Liver (tissue), 9 donors: ENCODE results near the gene CXorf65. TPM values are rescaled to one million over a fixed set of nuclear protein-coding genes. Genes with fewer than 3 reads are reported as not detected.

Experiments used
- DNase-seq: peaks from one replicate; pipeline ENCODE4 v3.0.0-alpha.2; 2017; ENCODE audit warnings: low spot score
- H3K27ac ChIP-seq, 2 donors: one replicate each; pipeline ENCODE4 v1.7.0; 2013; ENCODE audit warnings: inconsistent platforms in 2 of 2, low read length in 2 of 2, control low read depth in 1 of 2, low read depth in 1 of 2, mild to moderate bottlenecking in 1 of 2
- H3K27me3 ChIP-seq, 4 donors: one replicate each; pipeline versions ENCODE4 v1.6.1 to v1.7.0; 2013; ENCODE audit warnings: low read length in 3 of 4, inconsistent platforms in 1 of 4, mild to moderate bottlenecking in 1 of 4, moderate library complexity in 1 of 4; ENCODE audit not compliant: control insufficient read depth in 4 of 4, insufficient read depth in 4 of 4
- H3K36me3 ChIP-seq, 4 donors: one replicate each; pipeline versions ENCODE4 v1.6.1 to v1.7.0; 2013; ENCODE audit warnings: low read length in 3 of 4, mild to moderate bottlenecking in 3 of 4, low read depth in 1 of 4, moderate library complexity in 1 of 4; ENCODE audit not compliant: control insufficient read depth in 4 of 4, insufficient read depth in 3 of 4
- H3K4me1 ChIP-seq, 4 donors: one replicate each; pipeline versions ENCODE4 v1.6.1 to v1.7.0; 2013; ENCODE audit warnings: low read length in 3 of 4, mild to moderate bottlenecking in 3 of 4, moderate library complexity in 1 of 4; ENCODE audit not compliant: control insufficient read depth in 4 of 4, insufficient read depth in 4 of 4
- H3K4me3 ChIP-seq, 3 donors: one replicate each; pipeline versions ENCODE4 v1.6.1 to v1.7.0; 2013; ENCODE audit warnings: low read length in 3 of 3, control low read depth in 1 of 3, low read depth in 1 of 3, mild to moderate bottlenecking in 1 of 3
- H3K9ac ChIP-seq, 2 donors: one replicate each; pipeline ENCODE4 v1.7.0; 2013; ENCODE audit warnings: low read length in 2 of 2, mild to moderate bottlenecking in 2 of 2, moderate library complexity in 2 of 2, control low read depth in 1 of 2, low read depth in 1 of 2
- H3K9me3 ChIP-seq, 4 donors: one replicate each; pipeline versions ENCODE4 v1.6.1 to v1.7.0; 2013; ENCODE audit warnings: low read length in 3 of 4; ENCODE audit not compliant: control insufficient read depth in 4 of 4
- ATF3 ChIP-seq: IDR thresholded peaks from 2 replicates; pipeline ENCODE4 v1.6.1; 2016; ENCODE audit warnings: antibody characterized with exemption
- CTCF ChIP-seq: fragments of 150-350 bp; IDR thresholded peaks from 2 replicates; pipeline ENCODE4 v1.5.1; 2017; ENCODE audit warnings: improper control_type of control experiment, low read depth, low read length; ENCODE audit not compliant: missing input control
- EGR1 ChIP-seq, 2 donors: IDR thresholded peaks; 2 replicates each; pipeline ENCODE4 v1.6.1; 2016 to 2018; ENCODE audit warnings: antibody characterized with exemption in 2 of 2, low read depth in 2 of 2
- FOXA1 ChIP-seq: IDR thresholded peaks from 2 replicates; pipeline ENCODE4 v1.6.1; 2016; ENCODE audit warnings: antibody characterized with exemption
- FOXA2 ChIP-seq: IDR thresholded peaks from 2 replicates; pipeline ENCODE4 v1.6.1; 2016; ENCODE audit warnings: antibody characterized with exemption
- GABPA ChIP-seq, 2 donors: IDR thresholded peaks in 1 of 2; conservative IDR thresholded peaks in 1 of 2; 2 replicates each; pipeline ENCODE4 v1.6.1; 2016; ENCODE audit warnings: antibody characterized with exemption in 2 of 2, mild to moderate bottlenecking in 1 of 2, moderate library complexity in 1 of 2
- HNF4A ChIP-seq, 2 donors: conservative IDR thresholded peaks; 2 replicates each; pipeline ENCODE4 v1.6.1; 2016; ENCODE audit warnings: antibody characterized with exemption in 2 of 2, mild to moderate bottlenecking in 2 of 2
- HNF4G ChIP-seq: IDR thresholded peaks from 2 replicates; pipeline ENCODE4 v1.6.1; 2016; ENCODE audit warnings: antibody characterized with exemption
- JUND ChIP-seq, 2 donors: IDR thresholded peaks; 2 replicates each; pipeline ENCODE4 v1.6.1; 2016; ENCODE audit warnings: antibody characterized with exemption in 2 of 2
- NR2F2 ChIP-seq: IDR thresholded peaks from 2 replicates; pipeline ENCODE4 v1.6.1; 2016; ENCODE audit warnings: antibody characterized with exemption
- RAD21 ChIP-seq, 2 donors: IDR thresholded peaks; 2 replicates each; pipeline ENCODE4 v1.6.1; 2016; ENCODE audit warnings: antibody characterized with exemption in 2 of 2, mild to moderate bottlenecking in 2 of 2
- SP1 ChIP-seq: IDR thresholded peaks from 2 replicates; pipeline ENCODE4 v1.6.1; 2018; ENCODE audit warnings: antibody characterized with exemption, mild to moderate bottlenecking
- TAF1 ChIP-seq: conservative IDR thresholded peaks from 2 replicates; pipeline ENCODE4 v1.6.1; 2016; ENCODE audit warnings: antibody characterized with exemption, mild to moderate bottlenecking
- YY1 ChIP-seq: IDR thresholded peaks from 2 replicates; pipeline ENCODE4 v1.6.1; 2016; ENCODE audit warnings: antibody characterized with exemption, mild to moderate bottlenecking
- ZBTB33 ChIP-seq: IDR thresholded peaks from 2 replicates; pipeline ENCODE4 v1.6.1; 2016; ENCODE audit warnings: antibody characterized with exemption
- WGBS: extraction: QIAGEN DNeasy Blood & Tissue Kit; methylation state at CpG from one replicate; pipeline ENCODE4 v1.1.7; 2013; 5-methylcytosine and 5-hydroxymethylcytosine counted together
- polyA plus RNA-seq, 2 donors: library from polyadenylated mRNA; stranded (reverse) in 1 of 2; unstranded in 1 of 2; fragments of 200-250 nt in 1 of 2; fragments of >200 nt in 1 of 2; fragmentation: Nextera tagmentation in 1 of 2; extraction: Ambion mirVana in 1 of 2; gene quantifications; one replicate each; pipeline versions ENCODE4 v1.2.1 to v1.2.3, GENCODE V29; 2013 to 2015
- total RNA-seq, 2 donors: library from RNA; depleted of rRNA; stranded (reverse); fragments of >200 nt; gene quantifications; one replicate each; pipeline ENCODE4 v1.2.3, GENCODE V29; 2014
- TF ChIP-seq, protein P1 (sequence below): IDR thresholded peaks from 2 replicates; pipeline ENCODE4 v1.6.1; 2016; ENCODE audit warnings: antibody characterized with exemption
- donor health status: healthy.
- donor health status: healthy.
- donor health status: healthy.
- donor health status: healthy.
- donor health status: healthy.

Gene CXorf65
- total and polyA plus RNA-seq, 4 donors: not detected

DNA sequence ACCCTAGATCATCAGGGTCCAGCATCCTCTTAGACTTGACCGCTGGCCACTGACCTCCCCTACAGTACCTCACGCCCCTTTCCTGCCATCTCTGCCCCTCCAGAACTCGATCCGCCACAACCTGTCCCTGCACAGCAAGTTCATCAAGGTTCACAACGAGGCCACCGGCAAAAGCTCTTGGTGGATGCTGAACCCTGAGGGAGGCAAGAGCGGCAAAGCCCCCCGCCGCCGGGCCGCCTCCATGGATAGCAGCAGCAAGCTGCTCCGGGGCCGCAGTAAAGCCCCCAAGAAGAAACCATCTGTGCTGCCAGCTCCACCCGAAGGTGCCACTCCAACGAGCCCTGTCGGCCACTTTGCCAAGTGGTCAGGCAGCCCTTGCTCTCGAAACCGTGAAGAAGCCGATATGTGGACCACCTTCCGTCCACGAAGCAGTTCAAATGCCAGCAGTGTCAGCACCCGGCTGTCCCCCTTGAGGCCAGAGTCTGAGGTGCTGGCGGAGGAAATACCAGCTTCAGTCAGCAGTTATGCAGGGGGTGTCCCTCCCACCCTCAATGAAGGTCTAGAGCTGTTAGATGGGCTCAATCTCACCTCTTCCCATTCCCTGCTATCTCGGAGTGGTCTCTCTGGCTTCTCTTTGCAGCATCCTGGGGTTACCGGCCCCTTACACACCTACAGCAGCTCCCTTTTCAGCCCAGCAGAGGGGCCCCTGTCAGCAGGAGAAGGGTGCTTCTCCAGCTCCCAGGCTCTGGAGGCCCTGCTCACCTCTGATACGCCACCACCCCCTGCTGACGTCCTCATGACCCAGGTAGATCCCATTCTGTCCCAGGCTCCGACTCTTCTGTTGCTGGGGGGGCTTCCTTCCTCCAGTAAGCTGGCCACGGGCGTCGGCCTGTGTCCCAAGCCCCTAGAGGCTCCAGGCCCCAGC lies 5.7 kb downstream of the CXorf65 start:
- DNase-seq: no peak
- Histone ChIP-seq H3K36me3 (no peaks in the 10 kb centered on the region), H3K27ac (no peak overlapping the region), H3K27me3 (no peaks in the 10 kb centered on the region), H3K4me3 (no peak overlapping the region), H3K9me3 (no peaks in the 10 kb centered on the region), H3K4me1 (peaks cover 2 to 12% (median 6%) of the 10 kb centered on the region in 4 donors), H3K9ac (no peak overlapping the region)
- TF ChIP-seq NR2F2: no peak
- TF ChIP-seq SP1: no peak
- no peak for TF ChIP-seq FOXA1
- no peak for TF ChIP-seq ATF3
- no peak for TF ChIP-seq YY1
- TF ChIP-seq GABPA (IDR thresholded peaks at IDR 0.05 in 1 of 2, conservative IDR thresholded peaks at IDR 0.05 in 1 of 2): no peak
- no peak for TF ChIP-seq HNF4A (conservative IDR thresholded peaks at IDR 0.05)
- TF ChIP-seq, protein P1, sequence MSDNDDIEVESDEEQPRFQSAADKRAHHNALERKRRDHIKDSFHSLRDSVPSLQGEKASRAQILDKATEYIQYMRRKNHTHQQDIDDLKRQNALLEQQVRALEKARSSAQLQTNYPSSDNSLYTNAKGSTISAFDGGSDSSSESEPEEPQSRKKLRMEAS: no peak
- 92% methylated on average over 31 of the region's 31 CpGs for WGBS

DNA sequence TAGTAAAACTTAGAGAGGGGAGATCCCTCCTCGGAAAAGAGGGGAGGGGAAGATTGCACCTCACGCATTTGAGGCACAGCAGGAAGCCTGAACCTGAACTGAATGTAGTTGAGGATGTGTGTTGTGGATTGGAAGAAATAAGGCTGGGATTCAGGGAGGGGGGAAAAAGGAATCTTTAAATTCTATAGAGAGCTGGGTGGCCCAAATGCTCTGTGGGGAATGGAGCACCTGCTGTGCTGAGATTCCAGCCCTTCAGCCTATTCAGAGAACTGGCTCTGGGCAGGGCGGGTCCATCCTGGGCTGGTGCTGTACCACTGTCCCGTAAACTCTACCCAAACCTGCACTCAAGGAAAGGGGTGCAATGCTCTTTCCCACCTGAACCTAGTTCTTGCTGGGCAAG lies 6.8 kb downstream of the CXorf65 start:
- H3K9ac ChIP-seq: no peak overlapping the region
- TF ChIP-seq GABPA (IDR thresholded peaks at IDR 0.05 in 1 of 2, conservative IDR thresholded peaks at IDR 0.05 in 1 of 2) (no peak), NR2F2 (no peak), HNF4G (no peak), RAD21 (IDR thresholded peaks at IDR 0.05) (no peak)
- TF ChIP-seq, protein P1: no peak
- peaks cover 4 to 16% (median 10%) of the 10 kb centered on the region in 4 donors for H3K4me1 ChIP-seq
- no peak for DNase-seq
- H3K9me3 ChIP-seq: no peaks in the 10 kb centered on the region
- H3K36me3 ChIP-seq: no peaks in the 10 kb centered on the region
- H3K4me3 ChIP-seq: no peak overlapping the region
- WGBS: 97% methylated on average over 4 of the region's 4 CpGs
- no peaks in the 10 kb centered on the region for H3K27me3 ChIP-seq
- no peak overlapping the region for H3K27ac ChIP-seq

DNA sequence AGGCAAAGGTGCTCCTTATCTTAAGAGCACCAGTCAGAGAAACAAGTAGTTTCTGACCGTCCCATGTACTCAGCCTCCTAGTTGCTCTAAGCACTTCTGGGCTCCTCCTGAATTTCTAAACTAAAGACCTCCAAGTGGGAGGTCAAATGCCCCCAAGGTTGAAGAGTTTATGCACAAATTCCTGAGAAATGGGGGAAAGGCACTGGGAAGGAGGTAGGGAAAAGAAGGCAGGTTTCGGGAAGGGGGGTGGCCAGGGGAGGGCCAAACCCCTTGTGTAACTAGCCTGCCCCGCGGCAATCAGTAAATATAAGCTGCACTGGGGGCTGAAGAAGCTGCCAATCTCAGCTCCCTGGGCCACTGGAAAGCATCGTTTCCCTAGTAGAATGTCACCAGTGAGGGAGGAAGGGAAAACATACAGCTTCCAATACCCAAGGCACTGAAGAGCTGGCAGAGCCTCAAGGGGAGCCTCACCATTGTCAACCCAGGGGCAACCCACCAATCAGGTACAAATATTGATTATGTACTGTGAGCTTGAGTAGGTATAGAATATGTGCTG lies 7.5 kb downstream of the CXorf65 start:
- Histone ChIP-seq H3K4me1 (peaks cover 4 to 16% (median 10%) of the 10 kb centered on the region in 4 donors), H3K9ac (no peak overlapping the region), H3K9me3 (no peaks in the 10 kb centered on the region), H3K27ac (no peak overlapping the region), H3K27me3 (no peaks in the 10 kb centered on the region), H3K36me3 (no peaks in the 10 kb centered on the region), H3K4me3 (no peak overlapping the region)
- WGBS: 76% methylated on average over 5 of the region's 5 CpGs
- TF ChIP-seq SP1 (no peak), FOXA1 (no peak), GABPA (IDR thresholded peaks at IDR 0.05 in 1 of 2, conservative IDR thresholded peaks at IDR 0.05 in 1 of 2) (no peak), ZBTB33 (no peak), CTCF (no peak), YY1 (no peak), JUND (IDR thresholded peaks at IDR 0.05) (no peak), TAF1 (no peak), RAD21 (IDR thresholded peaks at IDR 0.05) (no peak), NR2F2 (no peak), HNF4A (conservative IDR thresholded peaks at IDR 0.05) (no peak), EGR1 (IDR thresholded peaks at IDR 0.05; ENCODE audit: low read depth in 2 of 2) (no peak), FOXA2 (no peak), HNF4G (no peak)
- TF ChIP-seq, protein P1: no peak
- DNase-seq: no peak
